Measurements from ENCODE around the gene GIPR. TPM values are rescaled to one million over a fixed set of nuclear protein-coding genes. Genes with fewer than 3 reads are reported as not detected.

Gene GIPR

Small RNA genes lying within 50 kb of the gene (small RNA-seq; reads per million reads assigned to genes)
- gene MIR642A (ENCODE audit: insufficient read depth) (0.54 reads per million), gene RN7SL836P (ENCODE audit: insufficient read depth) (not detected)

Data from mesendoderm (in vitro differentiated cells).